Nucleus accumbens (tissue), 56 donors: ENCODE results near the gene GAS2L1.

Experiments
- DNase-seq, 56 donors: peaks; one replicate each; lab custom pipeline; 2025; lab: John Stamatoyannopoulos, UW

The GAS2L1 gene

DNA sequence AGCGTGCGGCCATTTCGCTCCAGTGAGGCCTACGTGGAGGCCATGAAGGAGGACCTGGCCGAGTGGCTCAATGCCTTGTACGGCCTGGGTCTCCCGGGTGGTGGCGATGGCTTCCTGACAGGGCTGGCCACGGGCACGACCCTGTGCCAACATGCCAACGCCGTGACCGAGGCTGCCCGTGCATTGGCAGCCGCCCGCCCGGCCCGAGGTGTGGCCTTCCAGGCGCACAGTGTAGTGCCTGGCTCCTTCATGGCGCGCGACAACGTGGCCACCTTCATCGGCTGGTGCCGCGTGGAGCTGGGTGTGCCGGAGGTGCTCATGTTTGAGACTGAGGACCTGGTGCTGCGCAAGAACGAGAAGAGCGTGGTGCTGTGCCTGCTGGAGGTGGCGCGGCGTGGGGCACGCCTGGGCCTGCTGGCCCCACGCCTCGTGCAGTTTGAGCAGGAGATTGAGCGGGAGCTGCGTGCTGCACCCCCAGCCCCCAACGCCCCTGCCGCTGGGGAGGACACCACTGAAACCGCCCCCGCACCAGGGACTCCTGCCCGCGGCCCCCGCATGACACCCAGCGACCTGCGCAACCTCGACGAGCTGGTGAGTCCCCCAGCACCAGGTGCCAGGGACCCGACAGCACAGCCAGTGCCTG, 1.8 kb downstream of the GAS2L1 start:
- DNase-seq, result no peak

DNA sequence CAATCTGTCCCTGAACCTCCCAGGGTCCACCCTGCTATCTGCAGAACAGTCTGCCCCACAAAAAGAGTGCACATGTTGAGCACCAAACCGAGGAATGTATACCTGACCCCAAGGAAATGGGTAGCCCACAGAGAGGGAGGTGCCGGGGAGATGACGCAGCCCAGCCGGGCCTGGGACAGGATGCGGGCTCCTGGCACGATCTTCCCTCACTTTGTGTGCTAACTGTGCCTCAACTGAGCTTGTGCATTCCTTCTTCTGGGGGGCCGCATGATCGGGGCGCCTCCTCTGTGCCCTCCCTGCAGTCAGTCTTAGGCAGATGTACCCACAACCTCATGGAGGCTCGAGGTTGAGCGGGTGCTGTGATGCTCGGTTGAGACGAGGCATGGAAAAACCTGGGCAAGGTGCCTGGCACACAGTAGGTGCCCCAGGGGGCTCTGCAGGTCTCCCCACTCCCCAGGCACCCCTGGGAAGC, 2.4 kb downstream of the GAS2L1 start:
- no peak for DNase-seq

GRCh38 chr22:29309332-29310064, 3.0 kb downstream of the GAS2L1 start:
- DNase-seq, result no peak

- DNase-seq, result no peak
Observed at GRCh38 chr22:29310065-29310862, 3.8 kb downstream of the GAS2L1 start.

- DNase-seq, result peak; percentile 46 to 97 (median 86)
Observed at GRCh38 chr22:29310863-29311339, 4.5 kb downstream of the GAS2L1 start.

DNA sequence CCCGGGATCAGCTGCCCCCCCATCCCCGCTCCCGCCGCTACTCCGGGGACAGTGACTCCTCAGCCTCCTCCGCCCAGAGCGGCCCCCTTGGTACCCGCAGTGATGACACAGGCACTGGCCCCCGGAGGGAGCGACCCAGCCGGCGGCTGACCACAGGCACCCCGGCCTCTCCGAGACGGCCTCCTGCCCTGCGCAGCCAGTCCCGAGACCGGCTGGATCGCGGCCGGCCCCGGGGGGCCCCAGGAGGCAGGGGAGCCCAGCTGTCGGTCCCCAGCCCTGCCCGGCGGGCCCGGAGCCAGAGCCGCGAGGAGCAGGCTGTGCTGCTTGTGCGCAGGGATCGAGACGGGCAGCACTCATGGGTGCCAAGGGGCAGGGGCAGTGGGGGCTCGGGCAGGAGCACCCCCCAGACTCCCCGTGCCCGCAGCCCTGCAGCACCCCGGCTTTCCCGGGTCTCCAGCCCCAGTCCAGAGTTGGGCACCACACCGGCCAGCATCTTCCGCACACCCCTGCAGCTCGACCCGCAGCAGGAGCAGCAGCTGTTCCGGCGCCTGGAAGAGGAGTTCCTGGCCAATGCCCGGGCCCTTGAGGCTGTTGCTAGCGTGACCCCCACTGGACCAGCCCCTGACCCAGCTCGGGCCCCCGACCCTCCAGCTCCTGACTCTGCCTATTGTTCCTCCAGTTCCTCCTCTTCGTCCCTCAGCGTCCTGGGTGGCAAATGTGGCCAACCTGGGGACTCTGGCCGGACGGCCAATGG, 5.2 kb downstream of the GAS2L1 start:
- peak in 2 of 56 donors; percentile 49 to 64 for DNase-seq

DNA sequence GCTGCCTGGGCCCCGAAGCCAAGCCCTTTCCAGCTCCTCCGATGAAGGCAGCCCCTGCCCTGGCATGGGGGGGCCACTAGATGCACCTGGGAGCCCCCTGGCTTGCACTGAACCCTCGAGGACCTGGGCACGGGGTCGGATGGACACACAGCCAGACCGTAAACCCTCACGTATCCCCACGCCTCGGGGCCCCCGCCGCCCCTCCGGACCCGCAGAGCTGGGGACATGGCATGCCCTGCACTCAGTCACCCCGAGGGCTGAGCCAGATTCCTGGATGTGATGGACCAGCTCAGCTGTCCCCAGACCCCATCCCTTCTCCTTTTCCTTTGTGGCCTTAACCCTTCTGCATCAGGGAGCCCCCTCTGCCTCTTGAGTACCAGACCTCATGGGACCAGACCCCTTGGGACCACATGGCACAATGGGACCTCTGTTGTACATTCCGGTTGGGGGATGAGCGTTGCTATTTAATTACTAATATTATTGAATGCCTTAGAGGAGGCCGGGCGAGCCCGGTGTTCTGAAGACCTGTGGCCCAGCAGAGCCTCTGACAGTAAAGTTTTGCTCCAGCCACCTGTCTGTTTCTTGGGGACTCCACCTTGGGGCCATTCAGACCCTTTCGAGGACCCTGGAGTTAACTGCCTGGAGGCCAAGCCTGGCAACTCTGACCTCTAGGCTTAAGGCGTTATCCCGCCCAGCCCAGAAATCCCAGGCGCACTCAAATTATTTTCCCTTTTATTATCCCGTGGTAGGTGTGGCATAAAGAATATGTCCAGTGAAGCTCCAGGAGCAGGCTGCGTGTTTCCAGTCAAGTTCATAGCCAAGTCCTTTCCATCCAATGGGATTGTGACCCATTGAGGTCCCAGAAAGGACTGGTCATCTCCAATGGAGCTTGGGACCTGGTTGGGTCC, 6.0 kb downstream of the GAS2L1 start:
- no peak for DNase-seq

DNA sequence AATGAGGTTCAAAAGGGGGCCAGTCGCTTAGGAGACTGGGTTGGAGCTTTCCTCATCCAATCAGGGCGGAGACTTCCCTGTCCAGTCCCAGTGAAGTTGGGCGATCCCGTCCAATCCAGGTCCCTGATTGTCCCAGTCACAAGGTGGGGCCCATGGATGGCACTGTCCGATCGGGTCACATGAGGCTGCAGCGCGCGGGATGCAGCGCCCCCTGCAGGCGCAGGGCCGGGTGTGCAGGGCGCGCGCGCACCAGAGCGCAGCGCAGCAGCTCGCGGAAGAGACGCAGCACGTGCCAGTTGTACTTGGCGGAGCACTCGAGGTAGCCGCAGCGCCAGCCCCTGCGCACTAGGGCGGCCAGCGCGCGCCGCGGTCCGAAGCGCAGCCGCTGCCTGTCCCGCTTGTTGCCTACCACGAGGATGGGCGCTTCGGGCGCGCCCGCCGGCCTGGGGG, 6.7 kb downstream of the GAS2L1 start:
- peak in 14 of 56 donors; percentile 20 to 57 (median 40) for DNase-seq

DNA sequence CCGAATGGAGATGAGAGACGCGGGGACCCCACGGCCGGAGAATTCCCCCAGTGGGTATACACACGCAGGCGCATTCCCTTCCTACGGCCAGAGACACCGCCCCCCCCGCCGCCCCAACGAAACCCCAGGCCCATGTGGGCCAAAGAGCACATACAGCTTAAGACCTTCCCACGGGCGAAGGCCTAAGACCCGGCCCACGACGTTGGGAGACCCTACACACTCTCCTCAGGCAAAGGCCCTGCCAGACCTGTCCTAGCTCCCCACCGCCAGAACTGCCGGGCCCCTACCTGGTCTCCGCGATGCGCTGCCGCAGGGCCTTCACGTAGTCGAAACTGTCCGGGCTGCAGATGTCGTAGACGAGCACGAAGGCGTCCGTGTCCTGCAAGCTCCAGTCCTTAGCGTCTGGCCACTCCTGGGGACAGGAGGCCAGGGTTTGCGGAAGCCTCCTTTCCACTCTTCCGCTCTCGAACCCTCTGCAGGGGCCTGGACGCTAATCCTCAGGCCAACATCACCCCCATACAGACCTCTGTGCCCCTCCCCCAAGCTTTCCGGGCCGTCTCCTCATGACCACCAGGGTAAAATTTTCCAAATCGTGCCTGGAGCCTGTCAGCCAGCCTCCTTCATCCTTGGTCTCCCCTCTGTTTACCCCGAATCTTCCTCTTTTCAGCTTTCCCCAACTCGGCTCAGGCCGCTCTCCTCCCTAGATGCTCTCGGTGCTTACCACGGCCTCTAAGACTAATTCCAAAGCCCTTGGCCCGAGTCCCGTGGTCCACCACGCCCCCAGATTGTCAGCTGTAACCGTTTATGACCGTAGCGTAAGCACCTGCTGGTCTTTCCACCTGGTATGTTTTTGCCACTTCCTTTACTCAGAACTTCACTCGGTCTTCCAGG, 7.4 kb downstream of the GAS2L1 start:
- DNase-seq, result no peak

DNA sequence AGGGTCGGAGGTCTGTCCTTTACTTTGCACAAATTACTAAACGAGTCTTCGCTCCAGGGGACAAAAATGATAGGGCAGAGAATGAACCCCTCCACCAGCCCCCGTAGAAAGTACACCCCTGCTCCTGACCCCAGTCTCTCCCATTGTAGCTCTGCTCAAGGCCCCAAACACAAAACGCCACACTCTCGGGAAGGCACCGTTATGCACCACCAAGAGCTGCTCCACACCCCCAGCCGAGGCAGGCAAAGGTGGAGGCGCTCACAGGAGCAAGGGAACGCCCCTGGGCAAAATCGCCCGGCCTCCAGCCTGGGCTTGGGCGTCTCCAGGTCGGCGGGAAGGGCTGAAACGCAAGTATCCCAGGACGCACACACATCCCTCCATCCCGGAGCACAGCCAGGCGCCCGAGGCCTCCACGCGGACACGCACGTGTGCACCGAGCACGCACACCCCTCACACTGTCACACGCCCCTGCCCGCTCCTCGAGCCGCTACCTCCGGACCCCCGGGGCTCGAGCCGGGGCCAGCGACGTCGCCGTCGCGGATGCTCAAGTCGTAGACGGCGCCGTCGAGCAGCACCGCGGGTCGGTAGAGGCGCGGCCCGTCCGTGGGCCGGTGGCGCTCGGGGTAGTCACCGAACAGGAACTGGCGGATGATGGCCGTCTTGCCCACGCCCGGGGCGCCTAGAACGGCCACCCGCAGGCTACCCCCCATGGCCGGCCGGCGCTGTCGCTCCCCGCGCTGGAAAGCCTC, 8.3 kb downstream of the GAS2L1 start:
- DNase-seq, result no peak

- peak in 1 of 56 donors; percentile 68 for DNase-seq
Observed at GRCh38 chr22:29315286-29316140, 9.1 kb downstream of the GAS2L1 start, which contains the start of gene RASL10A. Gene RASL10A, minus strand, starts transcription at chr22:29315697. Its CDS starts 451 bp downstream, at chr22:29315246.

DNA sequence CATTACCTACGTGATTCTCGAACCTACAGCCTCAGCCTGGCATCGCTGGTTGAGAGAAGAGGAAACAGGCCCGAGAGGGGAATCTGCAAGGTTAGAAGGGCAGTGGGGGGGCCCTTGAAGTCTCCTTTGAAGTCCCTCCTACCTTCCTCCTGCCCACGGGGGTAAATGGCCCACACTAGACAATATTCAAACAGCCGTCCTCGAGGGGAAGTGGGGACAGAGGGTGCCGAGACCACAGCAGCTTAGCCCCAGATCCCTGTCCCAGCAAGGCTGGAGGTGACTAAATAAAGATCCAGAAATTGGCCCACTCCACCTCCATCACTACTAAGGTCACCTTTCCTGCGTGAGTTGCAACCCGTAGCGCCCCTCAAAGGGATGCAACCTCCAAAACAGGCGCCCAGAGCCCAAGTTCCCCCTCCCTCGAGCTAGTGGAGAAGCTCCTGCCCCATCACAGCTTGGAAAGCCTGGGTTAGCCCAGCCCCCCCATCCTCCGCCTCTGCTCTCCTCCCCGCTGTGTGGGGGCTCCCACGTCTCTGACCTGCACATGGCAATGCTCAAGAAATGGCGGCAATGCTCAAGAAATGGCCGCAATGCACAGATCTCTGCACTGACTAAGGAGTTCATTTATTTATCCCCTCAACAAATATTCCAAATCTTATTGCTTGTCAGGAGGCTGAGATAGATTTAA, 9.8 kb downstream of the GAS2L1 start:
- no peak for DNase-seq

DNA sequence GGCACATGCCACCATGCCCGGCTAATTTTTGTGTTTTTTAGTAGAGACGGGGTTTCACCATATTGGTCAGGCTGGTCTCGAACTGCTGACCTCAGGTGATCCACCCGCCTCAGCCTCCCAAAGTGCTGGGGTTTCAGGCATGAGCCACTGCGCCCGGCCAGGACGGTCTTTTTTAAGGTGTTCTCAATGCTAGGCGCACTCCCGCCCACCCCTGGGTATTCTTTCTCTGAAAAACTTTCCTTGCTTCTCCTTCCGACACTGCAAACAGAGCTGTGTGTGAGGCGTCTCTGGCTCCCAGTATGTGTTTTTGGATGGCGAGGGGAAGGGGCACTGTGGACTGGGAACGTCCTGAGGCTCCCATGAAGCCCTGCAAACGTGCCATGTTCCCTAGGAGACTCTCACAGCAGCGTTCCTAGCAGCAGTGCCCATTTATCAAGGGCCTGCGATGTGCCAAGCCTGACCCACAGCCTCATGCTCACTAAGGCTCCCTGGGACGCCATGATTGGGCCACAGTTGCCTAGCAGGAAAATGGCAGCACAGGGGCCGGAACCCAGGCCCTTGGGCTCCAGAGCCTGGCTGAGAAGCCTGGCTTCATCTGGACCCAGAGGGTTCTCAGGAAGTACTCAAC, 11.5 kb downstream of the GAS2L1 start:
- no peak for DNase-seq

GRCh38 chr22:29319072-29319471, 12.6 kb downstream of the GAS2L1 start:
- no peak for DNase-seq

DNA sequence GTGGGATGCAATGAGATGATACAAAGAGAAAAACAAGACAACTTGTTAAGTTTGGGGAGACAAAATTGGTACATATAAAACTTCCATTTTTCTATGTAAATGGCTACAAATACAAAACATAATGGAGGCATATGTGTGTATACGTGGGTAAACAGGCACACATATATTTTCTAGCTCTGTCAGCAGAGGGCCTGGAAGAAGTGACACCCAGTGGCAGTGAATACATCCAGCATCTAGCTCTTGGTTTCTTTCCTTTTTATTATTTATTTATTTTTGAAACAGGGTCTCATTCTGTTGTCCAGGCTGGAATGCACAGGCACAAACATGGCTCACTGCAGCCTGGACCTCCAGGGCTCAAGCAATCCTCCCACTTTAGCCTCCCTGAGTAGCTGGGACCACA, 14.1 kb downstream of the GAS2L1 start:
- DNase-seq, result no peak
